Measurements from ENCODE around the gene SMPD3. TPM values are rescaled to one million over a fixed set of nuclear protein-coding genes. Genes with fewer than 3 reads are reported as not detected.

Gene SMPD3
- total and polyA plus RNA-seq, 10 donors: 0.66 to 6.5 (median 1.9) TPM

DNA sequence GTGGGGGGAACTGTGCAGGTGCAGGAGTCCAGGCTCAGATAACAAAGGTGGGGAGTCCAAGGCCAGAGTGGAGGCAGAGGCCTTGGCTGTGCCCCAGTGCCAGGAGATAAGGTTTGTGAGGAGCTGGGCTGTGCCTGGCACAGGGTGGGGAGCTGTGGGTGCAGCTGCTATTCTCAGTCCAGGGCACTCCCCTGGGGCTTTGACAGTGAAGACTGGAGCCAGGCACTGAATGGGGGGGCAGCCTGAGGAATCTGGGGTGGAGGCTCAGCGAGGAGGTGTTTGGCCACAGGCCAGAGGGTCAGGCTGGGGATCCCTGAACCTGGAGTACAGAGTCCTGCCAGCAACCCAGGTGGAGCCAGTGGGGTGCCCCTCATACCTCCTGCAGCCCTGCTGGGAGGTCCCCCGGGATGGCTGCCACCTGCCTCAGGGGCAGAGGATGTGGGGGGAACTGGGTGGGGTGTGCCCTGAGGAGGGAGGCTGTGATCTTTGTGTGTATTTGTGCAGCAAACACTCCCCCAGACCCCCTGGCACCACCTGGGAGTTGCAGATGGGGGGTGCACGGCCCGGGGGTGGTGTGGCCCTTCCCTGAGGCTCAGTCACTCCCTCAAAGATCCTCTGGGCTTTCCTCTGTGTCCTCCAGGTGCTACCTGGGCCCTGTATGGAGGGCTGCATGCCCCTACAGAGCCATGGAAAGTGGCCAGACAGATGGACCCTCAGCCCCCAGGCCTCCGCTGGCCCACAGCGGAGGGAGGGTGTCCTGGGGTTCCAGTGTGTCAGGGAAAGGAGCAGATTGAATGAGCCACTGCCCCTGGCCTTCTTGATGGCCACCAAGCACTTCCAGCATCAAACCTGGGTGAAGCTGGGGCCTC, 44.5 kb upstream of the SMPD3 start:
- no peaks in the 10 kb centered on the region for H3K4me1 ChIP-seq
- H3K36me3 ChIP-seq: no peaks in the 10 kb centered on the region
- no peaks in the 10 kb centered on the region for H3K9me3 ChIP-seq
- H3K27ac ChIP-seq: no peak overlapping the region
- peak; percentile 62 for DNase-seq
- no peaks in the 10 kb centered on the region for H3K27me3 ChIP-seq (replicated peaks in 1 of 7)
- TF ChIP-seq POLR2A (IDR thresholded peaks at IDR 0.05): no peak
- TF ChIP-seq, protein P1, sequence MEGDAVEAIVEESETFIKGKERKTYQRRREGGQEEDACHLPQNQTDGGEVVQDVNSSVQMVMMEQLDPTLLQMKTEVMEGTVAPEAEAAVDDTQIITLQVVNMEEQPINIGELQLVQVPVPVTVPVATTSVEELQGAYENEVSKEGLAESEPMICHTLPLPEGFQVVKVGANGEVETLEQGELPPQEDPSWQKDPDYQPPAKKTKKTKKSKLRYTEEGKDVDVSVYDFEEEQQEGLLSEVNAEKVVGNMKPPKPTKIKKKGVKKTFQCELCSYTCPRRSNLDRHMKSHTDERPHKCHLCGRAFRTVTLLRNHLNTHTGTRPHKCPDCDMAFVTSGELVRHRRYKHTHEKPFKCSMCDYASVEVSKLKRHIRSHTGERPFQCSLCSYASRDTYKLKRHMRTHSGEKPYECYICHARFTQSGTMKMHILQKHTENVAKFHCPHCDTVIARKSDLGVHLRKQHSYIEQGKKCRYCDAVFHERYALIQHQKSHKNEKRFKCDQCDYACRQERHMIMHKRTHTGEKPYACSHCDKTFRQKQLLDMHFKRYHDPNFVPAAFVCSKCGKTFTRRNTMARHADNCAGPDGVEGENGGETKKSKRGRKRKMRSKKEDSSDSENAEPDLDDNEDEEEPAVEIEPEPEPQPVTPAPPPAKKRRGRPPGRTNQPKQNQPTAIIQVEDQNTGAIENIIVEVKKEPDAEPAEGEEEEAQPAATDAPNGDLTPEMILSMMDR (IDR thresholded peaks at IDR 0.05 in 8 of 11, conservative IDR thresholded peaks at IDR 0.05 in 3 of 11): no peak
- no peak for TF ChIP-seq POLR2AphosphoS5 (IDR thresholded peaks at IDR 0.05)
- no peak overlapping the region for H3K4me3 ChIP-seq
- intact Hi-C loops (cut with DNase I; ENCODE audit: low total_unique reads): no loop called here
- WGBS, 5 donors: 59 to 100% (median 80%) methylated on average over 2 to 6 of the region's 6 CpGs

DNA sequence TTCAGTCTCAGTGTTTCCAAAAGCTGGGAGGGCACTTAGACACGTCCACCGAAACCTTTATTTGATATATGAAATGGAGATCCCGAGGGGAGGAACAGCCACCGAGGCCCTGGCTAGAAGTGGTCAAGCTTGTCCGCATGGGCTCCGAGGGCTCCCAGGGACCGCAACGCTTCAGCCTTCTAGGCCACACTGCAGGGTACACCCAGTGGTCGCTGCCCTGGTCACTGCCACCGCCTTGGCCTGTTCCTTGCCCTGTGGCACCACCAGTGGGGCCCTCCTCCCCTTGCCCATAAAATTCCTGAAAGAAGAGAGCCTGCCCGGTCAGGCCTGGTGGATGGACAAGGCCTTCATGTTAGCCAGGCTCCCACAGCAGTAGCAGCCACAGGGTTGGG, 43.8 kb upstream of the SMPD3 start:
- Histone ChIP-seq H3K36me3 (no peaks in the 10 kb centered on the region), H3K27me3 (replicated peaks in 1 of 7) (no peaks in the 10 kb centered on the region), H3K4me3 (no peak overlapping the region), H3K4me1 (no peaks in the 10 kb centered on the region), H3K27ac (no peak overlapping the region), H3K9me3 (no peaks in the 10 kb centered on the region)
- TF ChIP-seq POLR2A (IDR thresholded peaks at IDR 0.05): no peak
- TF ChIP-seq, protein P1 (IDR thresholded peaks at IDR 0.05 in 8 of 11, conservative IDR thresholded peaks at IDR 0.05 in 3 of 11): no peak
- TF ChIP-seq POLR2AphosphoS5 (IDR thresholded peaks at IDR 0.05): no peak
- WGBS, 5 donors: 80 to 90% (median 89%) methylated on average over 9 to 11 of the region's 11 CpGs
- intact Hi-C loops (cut with DNase I; ENCODE audit: low total_unique reads): no loop called here
- peak; percentile 64 for DNase-seq

DNA sequence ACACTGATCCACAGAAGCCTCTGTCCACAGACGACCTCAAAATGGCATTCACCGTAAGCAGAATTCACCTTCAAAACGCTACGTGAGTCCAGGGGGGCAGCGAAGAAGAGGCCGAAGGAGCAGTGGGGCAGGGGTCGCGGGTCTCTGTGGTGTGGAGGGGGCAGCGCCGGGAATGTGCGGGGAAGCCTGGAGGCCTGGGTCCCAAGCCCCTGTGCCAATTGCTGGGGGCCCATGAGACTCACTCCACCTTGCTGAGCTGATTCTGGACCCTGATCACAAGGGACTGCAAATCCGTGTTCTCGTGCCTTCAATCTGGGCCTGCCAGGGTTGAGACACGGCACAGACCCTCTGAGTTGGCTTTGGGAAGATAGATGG, 43.3 kb upstream of the SMPD3 start:
- H3K36me3 ChIP-seq: no peaks in the 10 kb centered on the region
- no peaks in the 10 kb centered on the region for H3K9me3 ChIP-seq
- TF ChIP-seq, protein P1 (IDR thresholded peaks at IDR 0.05 in 8 of 11, conservative IDR thresholded peaks at IDR 0.05 in 3 of 11): no peak
- TF ChIP-seq POLR2AphosphoS5 (IDR thresholded peaks at IDR 0.05): no peak
- TF ChIP-seq POLR2A (IDR thresholded peaks at IDR 0.05): no peak
- no peak overlapping the region for H3K27ac ChIP-seq
- WGBS, 5 donors: 83 to 90% (median 85%) methylated on average over 14 of the region's 14 CpGs
- no peak overlapping the region for H3K4me3 ChIP-seq
- H3K4me1 ChIP-seq: no peaks in the 10 kb centered on the region
- no peaks in the 10 kb centered on the region for H3K27me3 ChIP-seq (replicated peaks in 1 of 7)
- DNase-seq: no peak
- intact Hi-C loops (cut with DNase I; ENCODE audit: low total_unique reads): no loop called here

DNA sequence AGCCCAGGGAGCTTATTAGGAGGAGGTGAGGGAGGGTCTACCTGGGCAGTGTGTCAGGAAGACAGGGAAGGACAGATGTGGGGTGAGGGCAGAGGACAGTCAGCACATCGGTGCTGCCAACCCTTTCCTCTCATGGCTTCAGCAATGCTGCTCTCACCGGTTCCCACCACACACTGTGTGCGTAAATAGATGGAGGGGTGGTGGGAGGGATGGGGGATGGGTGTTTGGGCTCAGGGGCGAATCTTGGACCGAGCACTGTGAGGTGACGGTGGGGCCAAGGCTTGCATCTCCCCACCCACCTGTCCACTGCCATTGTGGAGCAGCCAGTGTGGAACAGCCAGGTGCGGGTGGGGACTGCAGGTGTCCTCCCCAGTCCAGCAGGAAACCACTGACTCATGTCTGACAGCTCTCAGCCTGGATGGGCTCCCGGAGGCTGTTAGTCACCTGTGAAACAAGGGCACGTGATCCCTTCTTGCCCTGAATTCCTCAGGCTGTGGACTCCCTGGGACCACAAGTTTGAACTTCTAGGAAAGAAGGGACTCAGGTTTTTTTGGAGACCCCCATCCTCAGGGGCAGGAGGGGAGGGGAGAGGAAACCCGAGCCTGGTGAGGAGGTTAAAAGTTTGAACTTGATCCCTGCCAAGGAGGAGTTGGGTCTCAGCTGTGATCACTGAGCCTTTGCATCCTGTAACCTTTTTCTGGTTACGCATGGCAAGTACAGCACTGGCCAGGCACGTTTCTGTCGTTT, 42.7 kb upstream of the SMPD3 start:
- H3K4me3 ChIP-seq: no peak overlapping the region
- intact Hi-C loops (cut with DNase I; ENCODE audit: low total_unique reads): no loop called here
- H3K36me3 ChIP-seq: no peaks in the 10 kb centered on the region
- H3K27ac ChIP-seq: no peak overlapping the region
- DNase-seq: no peak
- 49 to 66% (median 59%) methylated on average over 11 to 13 of the region's 13 CpGs for WGBS, 5 donors
- no peak for TF ChIP-seq POLR2A (IDR thresholded peaks at IDR 0.05)
- TF ChIP-seq POLR2AphosphoS5 (IDR thresholded peaks at IDR 0.05): peak in 1 of 3 donors; percentile 8
- TF ChIP-seq, protein P1 (IDR thresholded peaks at IDR 0.05 in 8 of 11, conservative IDR thresholded peaks at IDR 0.05 in 3 of 11): no peak
- H3K9me3 ChIP-seq: no peaks in the 10 kb centered on the region
- no peaks in the 10 kb centered on the region for H3K27me3 ChIP-seq (replicated peaks in 1 of 7)
- H3K4me1 ChIP-seq: no peaks in the 10 kb centered on the region

Measured in spleen (tissue), 11 donors.